ENCODE data around the gene TADA3. TPM values are rescaled to one million over a fixed set of nuclear protein-coding genes. Genes with fewer than 3 reads are reported as not detected.
"Not testable (repeated sequence)": the region's sequence is repeated elsewhere in the genome, so short reads cannot be mapped to it uniquely, and the experiment has no call there.

The TADA3 gene
- total RNA-seq, 2 donors from 2014 or later: 105 to 112 TPM

GRCh38 chr3:9777694-9778021 lies 14.6 kb downstream of the TADA3 start:
- Mint-ChIP-seq H3K4me1 (ENCODE audit: low read depth) (peaks cover 66% of the 10 kb centered on the region), H3K27ac (peak overlapping the region; percentile 88), H3K27me3 (ENCODE audit: low read depth) (no peaks in the 10 kb centered on the region), H3K36me3 (ENCODE audit: insufficient read depth in 2 of 2) (peaks cover 7 to 12% of the 10 kb centered on the region in 2 donors), H3K4me3 (peak overlapping the region; percentile 72 to 82), H3K9me3 (peaks cover 0 to 3% of the 10 kb centered on the region in 2 donors)
- ATAC-seq (replicated peaks in 1 of 2) (peak; percentile 42 to 49), DNase-seq (peak in 1 of 2 donors; percentile 19)

GRCh38 chr3:9776896-9777693 lies 15.2 kb downstream of the TADA3 start:
- Mint-ChIP-seq H3K4me3 (peak overlapping the region; percentile 72 to 82), H3K36me3 (ENCODE audit: insufficient read depth in 2 of 2) (peaks cover 3 to 12% of the 10 kb centered on the region in 2 donors), H3K4me1 (ENCODE audit: low read depth) (peaks cover 60% of the 10 kb centered on the region), H3K27ac (peak overlapping the region; percentile 88), H3K9me3 (peaks cover 0 to 3% of the 10 kb centered on the region in 2 donors), H3K27me3 (ENCODE audit: low read depth) (no peaks in the 10 kb centered on the region)
- ATAC-seq (replicated peaks in 1 of 2) (no peak), DNase-seq (no peak)

- H3K27me3 Mint-ChIP-seq (ENCODE audit: low read depth); DNase-seq; H3K36me3 Mint-ChIP-seq (ENCODE audit: insufficient read depth in 2 of 2); H3K9me3 Mint-ChIP-seq; H3K27ac Mint-ChIP-seq; ATAC-seq (replicated peaks in 1 of 2): not testable (repeated sequence)
- Mint-ChIP-seq H3K4me1 (ENCODE audit: low read depth) (peaks cover 40% of the 10 kb centered on the region), H3K4me3 (peak overlapping the region; percentile 78 to 88)
Measured at GRCh38 chr3:9771007-9771406, 21.3 kb downstream of the TADA3 start.

GRCh38 chr3:9770276-9770812 lies 21.9 kb downstream of the TADA3 start:
- H3K27ac Mint-ChIP-seq: no peak overlapping the region
- ATAC-seq (replicated peaks in 1 of 2) (no peak), DNase-seq (no peak)
- no peaks in the 10 kb centered on the region for H3K27me3 Mint-ChIP-seq (ENCODE audit: low read depth)
- peaks cover 44% of the 10 kb centered on the region for H3K4me1 Mint-ChIP-seq (ENCODE audit: low read depth)
- no peaks in the 10 kb centered on the region for H3K9me3 Mint-ChIP-seq
- H3K4me3 Mint-ChIP-seq: peak overlapping the region; percentile 78 to 88
- peaks cover 4 to 8% of the 10 kb centered on the region in 2 donors for H3K36me3 Mint-ChIP-seq (ENCODE audit: insufficient read depth in 2 of 2)

GRCh38 chr3:9769426-9770275 lies 22.6 kb downstream of the TADA3 start, which contains the start of gene CAMK1:
TSS of gene CAMK1 (minus strand) at chr3:9769947. CDS start at chr3:9767749, 2,198 bp downstream.
- DNase-seq (peak; percentile 80 to 87), ATAC-seq (replicated peaks in 1 of 2) (peak; percentile 98)
- H3K4me1 Mint-ChIP-seq (ENCODE audit: low read depth): peaks cover 49% of the 10 kb centered on the region
- H3K27me3 Mint-ChIP-seq (ENCODE audit: low read depth): no peaks in the 10 kb centered on the region
- peak within 1 kb of the TSS; percentile 78 to 88 for H3K4me3 Mint-ChIP-seq
- H3K9me3 Mint-ChIP-seq: no peaks in the 10 kb centered on the region
- H3K27ac Mint-ChIP-seq: peak within 1 kb of the TSS; percentile 30
- peaks cover 4 to 8% of the 10 kb centered on the region in 2 donors for H3K36me3 Mint-ChIP-seq (ENCODE audit: insufficient read depth in 2 of 2)

- Mint-ChIP-seq H3K36me3 (ENCODE audit: insufficient read depth in 2 of 2) (peaks cover 4 to 8% of the 10 kb centered on the region in 2 donors), H3K27ac (peak overlapping the region; percentile 22), H3K9me3 (no peaks in the 10 kb centered on the region), H3K4me3 (peak overlapping the region; percentile 78 to 88), H3K4me1 (ENCODE audit: low read depth) (peaks cover 49% of the 10 kb centered on the region), H3K27me3 (ENCODE audit: low read depth) (no peaks in the 10 kb centered on the region)
- DNase-seq (no peak), ATAC-seq (replicated peaks in 1 of 2) (no peak)
Measured at GRCh38 chr3:9769012-9769411, 23.3 kb downstream of the TADA3 start.

GRCh38 chr3:9768141-9768775 lies 24.0 kb downstream of the TADA3 start:
- no peaks in the 10 kb centered on the region for H3K9me3 Mint-ChIP-seq
- H3K4me3 Mint-ChIP-seq: peak overlapping the region; percentile 78 to 88
- ATAC-seq (replicated peaks in 1 of 2) (no peak), DNase-seq (no peak)
- H3K27ac Mint-ChIP-seq: no peak overlapping the region
- peaks cover 49% of the 10 kb centered on the region for H3K4me1 Mint-ChIP-seq (ENCODE audit: low read depth)
- H3K27me3 Mint-ChIP-seq (ENCODE audit: low read depth): no peaks in the 10 kb centered on the region
- H3K36me3 Mint-ChIP-seq (ENCODE audit: insufficient read depth in 2 of 2): peaks cover 4 to 8% of the 10 kb centered on the region in 2 donors

- ATAC-seq (replicated peaks in 1 of 2) (no peak), DNase-seq (no peak)
- H3K4me1 Mint-ChIP-seq (ENCODE audit: low read depth): peaks cover 49% of the 10 kb centered on the region
- H3K36me3 Mint-ChIP-seq (ENCODE audit: insufficient read depth in 2 of 2): peaks cover 4 to 8% of the 10 kb centered on the region in 2 donors
- H3K27me3 Mint-ChIP-seq (ENCODE audit: low read depth): no peaks in the 10 kb centered on the region
- no peak overlapping the region for H3K27ac Mint-ChIP-seq
- H3K9me3 Mint-ChIP-seq: no peaks in the 10 kb centered on the region
- peak overlapping the region; percentile 78 to 88 for H3K4me3 Mint-ChIP-seq
Measured at GRCh38 chr3:9767418-9767817, 24.9 kb downstream of the TADA3 start.

- Mint-ChIP-seq H3K9me3 (no peaks in the 10 kb centered on the region), H3K27ac (no peak overlapping the region), H3K4me3 (no peak overlapping the region), H3K4me1 (ENCODE audit: low read depth) (peaks cover 45% of the 10 kb centered on the region), H3K36me3 (ENCODE audit: insufficient read depth in 2 of 2) (peaks cover 8 to 12% of the 10 kb centered on the region in 2 donors), H3K27me3 (ENCODE audit: low read depth) (no peaks in the 10 kb centered on the region)
- no peak for DNase-seq
- ATAC-seq (replicated peaks in 1 of 2): no peak
Measured at GRCh38 chr3:9765865-9766264, 26.4 kb downstream of the TADA3 start.

- Mint-ChIP-seq H3K27ac (no peak overlapping the region), H3K4me3 (no peak overlapping the region), H3K27me3 (ENCODE audit: low read depth) (no peaks in the 10 kb centered on the region), H3K9me3 (no peaks in the 10 kb centered on the region), H3K36me3 (ENCODE audit: insufficient read depth in 2 of 2) (peaks cover 16 to 19% of the 10 kb centered on the region in 2 donors), H3K4me1 (ENCODE audit: low read depth) (peaks cover 18% of the 10 kb centered on the region)
- DNase-seq: no peak
- no peak for ATAC-seq (replicated peaks in 1 of 2)
Measured at GRCh38 chr3:9762871-9763270, 29.4 kb downstream of the TADA3 start.

- DNase-seq: no peak
- no peak overlapping the region for H3K27ac Mint-ChIP-seq
- H3K9me3 Mint-ChIP-seq: no peaks in the 10 kb centered on the region
- H3K36me3 Mint-ChIP-seq (ENCODE audit: insufficient read depth in 2 of 2): peaks cover 15 to 17% of the 10 kb centered on the region in 2 donors
- ATAC-seq (replicated peaks in 1 of 2): peak in 1 of 2 donors; percentile 24
- no peaks in the 10 kb centered on the region for H3K27me3 Mint-ChIP-seq (ENCODE audit: low read depth)
- no peak overlapping the region for H3K4me3 Mint-ChIP-seq
- peaks cover 13% of the 10 kb centered on the region for H3K4me1 Mint-ChIP-seq (ENCODE audit: low read depth)
Measured at GRCh38 chr3:9761919-9762318, 30.4 kb downstream of the TADA3 start.

GRCh38 chr3:9760779-9761505 lies 31.3 kb downstream of the TADA3 start:
- no peak overlapping the region for H3K4me3 Mint-ChIP-seq
- no peak for ATAC-seq (replicated peaks in 1 of 2)
- H3K9me3 Mint-ChIP-seq: no peaks in the 10 kb centered on the region
- peaks cover 13 to 25% of the 10 kb centered on the region in 2 donors for H3K36me3 Mint-ChIP-seq (ENCODE audit: insufficient read depth in 2 of 2)
- DNase-seq: no peak
- peak overlapping the region; percentile 70 for H3K27ac Mint-ChIP-seq
- H3K27me3 Mint-ChIP-seq (ENCODE audit: low read depth): no peaks in the 10 kb centered on the region
- H3K4me1 Mint-ChIP-seq (ENCODE audit: low read depth): peaks cover 12% of the 10 kb centered on the region
